ENCODE results near the gene SLC25A19.

DNA sequence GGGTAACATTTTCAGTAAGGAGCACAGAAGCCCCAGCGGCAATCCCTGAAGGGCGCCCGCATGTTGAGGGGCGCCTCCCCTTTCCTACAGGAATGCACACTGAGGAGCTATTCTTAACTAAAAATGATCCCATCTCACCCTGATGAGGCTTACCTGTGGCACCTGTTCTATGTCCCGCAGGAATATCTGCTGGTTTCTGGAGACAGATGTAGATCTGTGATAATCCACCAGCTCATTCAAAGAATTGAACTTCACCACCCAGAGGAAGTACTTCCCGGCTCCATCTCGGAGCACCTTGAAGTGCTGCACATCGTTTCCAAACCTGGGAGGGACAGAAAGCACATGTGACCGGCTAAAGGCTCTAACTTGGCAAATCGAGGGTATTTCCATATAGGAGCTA, 32.3 kb upstream of the SLC25A19 start:
- TF ChIP-seq, protein P1, sequence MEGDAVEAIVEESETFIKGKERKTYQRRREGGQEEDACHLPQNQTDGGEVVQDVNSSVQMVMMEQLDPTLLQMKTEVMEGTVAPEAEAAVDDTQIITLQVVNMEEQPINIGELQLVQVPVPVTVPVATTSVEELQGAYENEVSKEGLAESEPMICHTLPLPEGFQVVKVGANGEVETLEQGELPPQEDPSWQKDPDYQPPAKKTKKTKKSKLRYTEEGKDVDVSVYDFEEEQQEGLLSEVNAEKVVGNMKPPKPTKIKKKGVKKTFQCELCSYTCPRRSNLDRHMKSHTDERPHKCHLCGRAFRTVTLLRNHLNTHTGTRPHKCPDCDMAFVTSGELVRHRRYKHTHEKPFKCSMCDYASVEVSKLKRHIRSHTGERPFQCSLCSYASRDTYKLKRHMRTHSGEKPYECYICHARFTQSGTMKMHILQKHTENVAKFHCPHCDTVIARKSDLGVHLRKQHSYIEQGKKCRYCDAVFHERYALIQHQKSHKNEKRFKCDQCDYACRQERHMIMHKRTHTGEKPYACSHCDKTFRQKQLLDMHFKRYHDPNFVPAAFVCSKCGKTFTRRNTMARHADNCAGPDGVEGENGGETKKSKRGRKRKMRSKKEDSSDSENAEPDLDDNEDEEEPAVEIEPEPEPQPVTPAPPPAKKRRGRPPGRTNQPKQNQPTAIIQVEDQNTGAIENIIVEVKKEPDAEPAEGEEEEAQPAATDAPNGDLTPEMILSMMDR (IDR thresholded peaks at IDR 0.05) = no peak
- no peak for TF ChIP-seq POLR2A (IDR thresholded peaks at IDR 0.05)

Data from right lobe of liver (tissue), 4 donors.